HG03025 (cell line): Measurements from ENCODE around the gene TCF3.

ENCODE experiments used
- ATAC-seq: cut with Tn5 transposase; IDR thresholded peaks from one replicate; pipeline ENCODE4 v1.9.1; 2021; ENCODE audit warnings: mild to moderate bottlenecking, moderate library complexity; ENCODE audit not compliant: unreplicated experiment, low FRiP score

TCF3 gene

GRCh38 chr19:1592024-1592754 is 60.2 kb downstream of the TCF3 start:
- peak; percentile 69 for ATAC-seq

- no peak for ATAC-seq
These were observed 60.9 kb downstream of the TCF3 start for GRCh38 chr19:1591421-1592023.

GRCh38 chr19:1590641-1591397 is 61.6 kb downstream of the TCF3 start:
- no peak for ATAC-seq

- no peak for ATAC-seq
These were observed 64.5 kb downstream of the TCF3 start for GRCh38 chr19:1587872-1588271.

- no peak for ATAC-seq
These were observed 67.2 kb downstream of the TCF3 start for GRCh38 chr19:1585243-1585580.

- ATAC-seq: no peak
These were observed 67.7 kb downstream of the TCF3 start for GRCh38 chr19:1584500-1585242.

DNA sequence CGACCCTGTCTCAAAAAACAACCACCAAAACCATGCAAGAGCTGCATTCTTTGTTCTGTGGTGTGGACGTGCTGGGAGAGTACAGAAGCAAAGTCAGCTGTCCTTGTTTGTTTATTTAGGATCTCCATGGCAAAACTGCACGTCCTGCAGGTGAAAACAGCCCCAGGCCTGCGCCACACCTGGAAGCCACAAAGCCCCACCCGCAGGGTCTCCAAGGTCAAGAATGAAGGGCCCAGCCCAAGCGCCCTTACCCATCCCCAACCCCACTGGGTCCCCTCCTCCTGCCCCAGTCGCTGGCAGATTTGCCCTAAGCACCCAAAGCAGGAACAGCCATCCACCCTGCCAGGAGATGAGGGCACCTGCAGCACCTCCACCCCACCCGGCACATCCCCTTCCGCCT is 70.2 kb downstream of the TCF3 start:
- ATAC-seq: no peak

- no peak for ATAC-seq
These were observed 71.5 kb downstream of the TCF3 start for GRCh38 chr19:1580957-1581356.

- ATAC-seq: no peak
These were observed 72.0 kb downstream of the TCF3 start for GRCh38 chr19:1580382-1580781.

DNA sequence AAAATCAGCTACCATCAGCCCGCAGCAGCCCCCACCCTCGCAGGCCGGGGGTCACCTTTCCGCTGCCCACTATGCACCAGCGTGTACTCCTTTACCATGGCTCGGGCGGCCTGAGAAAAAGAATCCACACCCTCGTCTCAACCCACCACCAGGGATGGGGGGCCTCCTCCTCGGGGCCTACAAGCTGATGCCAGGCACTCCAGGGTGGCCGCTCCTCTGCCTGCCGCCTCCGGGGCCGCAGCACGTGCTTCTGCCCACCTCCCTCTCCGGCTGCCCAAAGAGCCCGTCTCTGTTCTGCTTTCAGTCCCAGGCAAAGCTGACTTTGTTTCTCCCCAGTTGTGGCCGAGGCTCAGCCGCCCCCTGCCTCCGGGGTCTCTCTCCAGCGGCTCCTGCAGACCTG is 73.2 kb downstream of the TCF3 start:
- ATAC-seq: no peak

GRCh38 chr19:1577929-1578618 is 74.3 kb downstream of the TCF3 start:
- no peak for ATAC-seq

GRCh38 chr19:1577090-1577928 is 75.1 kb downstream of the TCF3 start:
- ATAC-seq: no peak

DNA sequence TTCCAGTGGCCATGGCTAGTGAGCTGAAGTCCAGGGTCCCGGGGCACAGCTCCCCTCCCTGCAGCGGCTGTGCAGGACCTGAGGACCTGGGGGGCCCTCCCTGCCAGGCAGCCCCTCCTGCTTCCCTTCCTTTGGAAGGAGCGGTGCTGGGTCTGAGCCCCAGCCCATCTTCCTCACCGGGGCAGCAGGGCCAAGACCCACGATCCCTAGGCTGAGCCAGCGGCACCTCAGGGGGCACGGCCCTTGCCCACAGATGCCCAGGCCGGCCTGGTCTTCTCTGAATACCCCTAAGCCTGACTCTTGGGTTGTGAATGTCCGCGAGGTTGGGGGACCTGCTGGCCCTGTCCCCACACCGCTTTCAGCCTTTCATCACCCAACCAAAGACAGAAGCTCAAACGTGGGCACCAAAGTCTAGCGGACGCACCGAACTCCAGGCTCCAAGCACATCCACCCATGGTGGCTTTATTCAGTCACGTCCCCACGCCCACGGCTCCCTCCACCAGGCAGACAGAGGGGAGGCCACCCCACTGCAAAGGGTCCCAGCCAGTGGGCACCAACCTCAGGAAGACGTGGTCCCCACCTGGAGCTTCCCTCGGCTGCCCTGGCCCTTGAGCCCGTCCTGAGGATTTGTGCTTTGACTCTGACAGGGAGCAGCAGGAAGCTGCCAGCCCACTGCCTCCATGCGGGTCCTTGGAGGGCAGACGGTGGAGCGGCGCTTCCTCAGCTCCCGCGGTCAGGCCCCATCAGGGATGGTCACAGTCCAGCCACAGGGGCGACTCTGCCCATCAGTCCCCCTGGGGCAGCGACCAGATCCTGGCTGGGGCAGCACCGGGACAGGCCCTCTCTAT is 75.9 kb downstream of the TCF3 start:
- ATAC-seq: no peak

DNA sequence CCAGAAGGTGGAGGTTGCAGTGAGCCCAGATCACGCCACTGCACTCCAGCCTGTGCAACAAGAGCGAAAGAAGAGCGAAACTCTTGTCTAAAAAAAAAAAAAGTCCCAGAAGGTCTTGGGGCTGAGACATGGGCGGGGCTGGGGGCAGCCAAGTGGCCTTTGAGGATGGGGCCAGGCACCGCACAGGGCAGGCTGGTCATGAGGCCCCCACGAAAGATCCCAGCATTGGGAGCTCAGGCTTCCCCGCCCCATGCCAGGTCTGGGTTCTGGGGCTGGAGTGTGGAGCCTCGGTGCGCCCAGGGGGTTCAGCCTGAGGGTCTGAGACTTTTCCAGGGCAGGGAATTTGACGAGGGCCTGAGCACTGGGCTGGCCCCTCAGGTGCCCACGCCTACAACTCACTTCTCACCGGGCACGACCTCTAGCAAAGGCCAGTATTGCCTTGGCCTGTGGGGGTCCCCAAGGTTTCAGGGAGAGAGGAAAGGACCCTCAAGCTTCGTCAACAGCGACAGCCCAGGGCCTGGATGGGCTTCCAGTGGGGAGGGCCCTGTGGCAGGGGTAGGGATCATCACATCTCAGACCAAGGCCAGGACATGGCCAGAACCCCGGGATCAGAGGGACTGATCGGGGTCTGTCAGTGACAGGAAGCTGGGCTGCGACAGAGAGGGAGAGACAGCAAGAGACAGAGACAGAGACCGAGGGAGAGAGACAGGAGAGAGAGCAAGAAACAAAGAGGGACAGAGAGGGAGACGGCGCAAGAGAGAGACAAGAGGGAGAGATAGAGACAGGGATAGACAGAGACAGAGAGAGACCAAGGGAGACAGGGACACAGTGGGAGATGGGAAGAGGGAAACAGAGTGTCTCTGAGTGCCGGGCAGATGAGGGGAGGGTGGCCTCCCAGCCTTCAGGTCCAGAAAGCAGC is 76.8 kb downstream of the TCF3 start:
- ATAC-seq: no peak

- ATAC-seq: no peak
These were observed 77.9 kb downstream of the TCF3 start for GRCh38 chr19:1574354-1575136.

DNA sequence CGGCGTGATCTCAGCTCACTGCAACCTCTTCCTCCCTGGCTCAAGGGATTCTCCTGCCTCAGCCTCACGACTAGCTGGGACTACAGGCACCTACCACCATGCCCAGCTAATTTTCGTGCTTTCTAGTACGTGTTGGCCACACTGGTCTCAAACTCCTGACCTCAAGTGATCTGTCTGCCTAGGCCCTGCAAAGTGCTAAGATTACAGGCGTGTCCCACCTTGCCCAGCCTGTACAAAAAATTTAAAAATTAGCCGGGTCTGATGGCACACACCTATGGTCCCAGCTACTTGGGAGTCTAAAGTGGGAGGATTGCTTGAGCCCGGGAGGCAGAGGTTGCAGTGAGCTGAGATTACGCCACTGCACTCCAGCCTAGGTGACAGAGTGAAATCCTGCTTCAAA is 79.6 kb downstream of the TCF3 start:
- ATAC-seq: no peak

DNA sequence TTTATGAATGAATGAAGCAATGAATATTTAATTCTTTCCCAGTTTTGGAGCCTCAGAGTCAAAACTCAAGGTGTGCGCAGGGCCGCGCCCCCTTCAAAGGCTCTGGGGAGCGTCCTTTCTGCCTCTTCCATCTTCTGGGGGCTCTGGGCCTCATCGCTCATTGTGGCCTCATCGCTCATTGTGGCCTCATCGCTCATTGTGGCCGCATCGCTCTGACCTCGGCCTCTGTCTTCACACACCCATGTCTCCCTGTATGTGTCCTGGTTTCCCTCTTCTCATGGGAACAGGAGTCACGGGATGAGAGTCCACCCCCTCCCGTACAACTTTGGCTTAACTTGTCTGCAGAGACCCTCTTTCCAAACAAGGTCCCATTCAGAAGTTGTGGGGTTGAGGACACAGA is 81.1 kb downstream of the TCF3 start:
- ATAC-seq: no peak
